GM21786 (cell line): ENCODE results near the gene SEC14L2.

Source experiments
- ATAC-seq: cut with Tn5 transposase; IDR thresholded peaks from one replicate; pipeline ENCODE4 v1.9.1; 2021; ENCODE audit not compliant: unreplicated experiment

The SEC14L2 gene

GRCh38 chr22:30424534-30425326 is 27.9 kb downstream of the SEC14L2 start:
- ATAC-seq, result no peak

GRCh38 chr22:30425327-30425615 is 28.5 kb downstream of the SEC14L2 start:
- ATAC-seq, result no peak

DNA sequence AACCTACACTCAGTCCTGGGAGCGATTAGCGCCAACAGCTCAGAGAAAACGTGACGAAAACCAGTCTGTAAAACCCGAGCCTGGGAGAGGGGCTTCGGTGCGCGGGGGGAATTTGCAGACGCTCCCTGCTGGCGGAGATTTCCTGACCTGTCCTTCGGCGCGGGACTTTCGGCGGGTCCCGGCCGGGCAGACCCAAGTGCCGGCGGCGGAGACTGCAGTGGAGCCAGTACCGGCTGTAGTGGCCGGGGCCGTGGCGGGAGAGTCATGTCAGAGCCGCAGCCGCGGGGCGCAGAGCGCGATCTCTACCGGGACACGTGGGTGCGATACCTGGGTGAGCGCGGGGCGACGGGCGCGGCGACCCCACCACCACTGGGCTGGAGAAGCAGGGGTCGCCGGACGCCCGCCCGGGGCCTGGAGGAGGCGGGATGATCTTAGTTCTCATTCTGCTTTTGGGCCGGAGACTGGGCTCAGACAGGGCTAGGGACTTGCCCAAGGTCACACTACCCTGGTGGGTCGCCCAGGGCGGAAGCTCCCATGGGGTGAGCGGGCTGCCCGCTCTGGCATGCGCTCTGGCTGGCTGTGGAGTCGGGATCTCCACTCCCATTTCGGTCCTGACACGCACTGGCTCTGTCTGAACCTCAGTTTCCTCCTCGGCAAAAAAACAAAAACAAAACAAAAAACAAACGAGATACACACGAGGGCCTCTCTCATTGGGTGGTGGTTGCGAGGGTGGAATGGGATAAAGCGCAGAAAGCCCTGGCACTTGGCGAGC is 29.0 kb downstream of the SEC14L2 start, which contains the start of gene MTFP1:
Gene MTFP1, plus strand, starts transcription at position 153 of the 772 bp plus-strand sequence. Its CDS starts 112 bp downstream, at position 265.
- no peak for ATAC-seq

GRCh38 chr22:30426388-30427353 is 29.9 kb downstream of the SEC14L2 start:
- ATAC-seq, result no peak

- ATAC-seq, result no peak
Measured at GRCh38 chr22:30427871-30428270, 31.1 kb downstream of the SEC14L2 start.

GRCh38 chr22:30429887-30430286 is 33.1 kb downstream of the SEC14L2 start:
- ATAC-seq, result no peak

DNA sequence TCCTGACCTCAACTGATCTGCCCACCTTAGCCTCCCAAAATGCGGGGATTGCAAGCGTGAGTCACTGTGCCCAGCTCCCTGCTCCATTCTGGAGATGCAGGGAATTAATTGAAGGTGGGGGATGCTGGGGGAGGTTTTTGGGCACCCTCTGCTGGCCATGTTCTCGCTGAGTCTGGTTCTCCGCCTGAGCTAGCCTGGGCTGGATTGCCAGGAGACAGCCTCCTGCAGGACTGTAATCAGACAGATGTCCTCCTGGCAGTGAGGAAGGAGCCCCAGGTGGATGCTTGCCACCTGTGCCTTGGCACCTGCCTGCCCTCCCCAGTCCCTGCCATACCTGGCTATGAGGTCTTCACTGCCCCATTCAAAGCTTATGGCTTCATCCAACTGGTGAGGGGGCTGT is 34.1 kb downstream of the SEC14L2 start:
- no peak for ATAC-seq

GRCh38 chr22:30432096-30432495 is 35.3 kb downstream of the SEC14L2 start:
- ATAC-seq, result no peak

DNA sequence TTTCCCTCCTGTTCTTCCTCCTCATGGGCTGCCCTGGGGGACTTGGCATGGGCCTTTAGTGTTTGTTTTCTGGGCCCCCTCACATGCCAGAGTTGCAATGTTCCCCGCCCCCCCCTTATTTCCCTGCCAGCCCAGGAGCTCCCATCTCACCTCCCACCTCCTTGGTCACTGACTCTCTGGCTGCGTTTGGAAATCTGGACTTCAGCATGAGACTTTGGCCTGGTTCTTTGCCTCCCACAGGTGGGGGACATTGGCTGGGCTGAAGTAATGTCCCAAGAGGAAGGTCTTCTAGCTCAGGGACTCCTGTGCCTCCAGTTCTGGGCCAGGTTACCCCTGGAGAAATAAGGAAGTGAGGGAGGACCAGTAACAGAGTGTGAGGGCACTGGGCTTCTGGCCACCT is 35.7 kb downstream of the SEC14L2 start:
- ATAC-seq, result no peak

DNA sequence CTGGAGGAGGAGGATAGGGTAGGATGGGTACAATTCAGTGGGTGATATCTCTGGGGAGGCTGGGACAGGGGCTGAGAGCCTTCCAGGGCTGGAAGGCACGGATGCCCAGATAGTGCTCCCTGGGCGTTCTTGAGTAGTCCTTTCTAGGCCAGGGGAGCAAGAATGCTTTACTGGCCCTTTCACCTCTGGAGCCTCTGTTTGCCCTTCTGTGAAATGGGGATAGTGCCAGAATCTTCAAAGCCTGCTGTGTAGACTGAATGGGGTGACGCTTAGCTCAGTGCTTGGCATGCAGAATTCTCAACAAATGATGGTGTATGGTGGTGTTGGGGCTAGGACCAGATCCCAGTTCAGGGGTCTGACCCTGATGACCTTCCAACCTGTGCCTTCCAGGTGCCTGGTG is 36.4 kb downstream of the SEC14L2 start:
- no peak for ATAC-seq

- ATAC-seq, result no peak
Measured at GRCh38 chr22:30433773-30434172, 37.0 kb downstream of the SEC14L2 start.

GRCh38 chr22:30434843-30435242 is 38.0 kb downstream of the SEC14L2 start:
- ATAC-seq, result no peak

DNA sequence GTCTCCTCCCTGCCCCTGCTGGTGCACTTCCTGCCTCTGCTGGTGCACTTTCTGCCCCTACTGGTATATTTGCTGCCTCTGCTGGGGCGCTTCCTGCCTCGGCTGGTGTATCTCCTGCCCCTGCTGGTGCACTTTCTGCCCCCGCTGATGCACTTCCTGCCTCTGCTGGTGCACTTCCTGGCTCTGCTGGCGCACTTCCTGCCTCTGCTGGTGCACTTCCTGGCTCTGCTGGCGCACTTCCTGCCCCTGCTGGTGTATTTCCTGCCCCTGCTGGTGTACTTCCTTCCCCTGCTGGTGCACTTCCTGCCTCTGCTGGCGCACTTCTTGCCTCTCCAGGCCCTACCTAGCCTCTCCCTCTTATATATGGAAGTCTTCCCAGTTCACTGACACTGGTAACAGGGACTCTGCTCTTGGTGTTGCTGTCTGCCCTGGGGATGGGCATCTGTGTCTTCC is 38.9 kb downstream of the SEC14L2 start:
- no peak for ATAC-seq

DNA sequence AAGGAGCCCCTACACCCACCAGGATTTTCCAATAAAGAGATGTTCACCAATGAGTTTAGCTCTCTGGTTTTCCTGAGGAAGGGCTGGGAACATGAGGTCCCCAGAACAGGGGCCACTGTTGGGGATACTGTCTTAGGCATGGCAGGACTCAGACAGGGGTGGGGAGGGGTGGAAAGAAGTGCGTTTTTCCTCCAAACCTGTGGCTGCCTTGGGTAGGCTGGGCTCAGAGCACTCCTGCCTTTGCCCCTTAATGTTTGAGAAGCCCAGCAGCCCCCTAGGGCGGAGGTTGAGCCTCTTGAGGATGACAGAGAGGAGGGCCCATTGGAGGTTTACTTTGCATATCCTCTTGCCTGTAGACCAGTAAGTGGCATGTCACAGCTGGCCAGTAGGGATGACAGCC is 39.4 kb downstream of the SEC14L2 start:
- ATAC-seq, result no peak

DNA sequence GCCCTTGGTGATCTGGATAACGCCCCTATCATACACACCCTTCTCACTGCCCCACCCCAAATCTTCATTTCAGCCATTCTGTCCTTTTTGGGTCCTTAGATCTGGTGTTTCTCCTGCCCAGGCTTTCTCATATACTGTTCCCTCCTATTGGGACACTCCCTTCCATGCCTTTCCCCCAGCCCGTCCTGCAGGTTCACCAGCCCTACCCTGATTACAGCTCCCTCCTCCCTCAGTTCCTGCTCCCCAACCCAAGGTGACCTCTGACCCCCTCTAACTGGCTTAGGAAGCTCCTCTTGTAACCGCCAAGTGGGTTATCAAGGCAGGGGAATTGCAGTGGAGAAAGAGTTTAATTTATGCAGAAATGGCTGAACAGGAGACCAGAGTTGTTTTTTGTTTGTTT is 41.7 kb downstream of the SEC14L2 start:
- ATAC-seq, result no peak

GRCh38 chr22:30439226-30439625 is 42.4 kb downstream of the SEC14L2 start:
- ATAC-seq, result no peak

DNA sequence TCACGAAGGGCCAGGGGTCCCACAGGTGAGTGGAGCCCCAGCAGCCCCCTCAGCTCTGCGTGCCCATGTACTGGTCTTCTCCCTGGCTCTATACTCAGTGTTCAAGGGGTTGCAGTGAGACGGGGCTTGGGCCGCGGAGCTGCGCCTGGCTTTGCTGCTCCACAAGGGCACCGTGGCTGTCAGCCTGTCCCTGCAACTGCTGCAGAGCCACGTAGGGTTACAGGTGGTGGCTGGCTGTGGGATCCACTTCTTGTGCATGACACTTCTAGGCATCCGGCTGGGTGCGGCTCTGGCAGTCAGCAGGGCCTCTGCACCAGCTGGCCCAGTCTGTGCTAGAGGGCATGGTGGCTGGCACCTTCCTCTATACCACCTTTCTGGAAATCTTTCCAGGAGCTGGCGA is 43.0 kb downstream of the SEC14L2 start:
- ATAC-seq, result no peak

DNA sequence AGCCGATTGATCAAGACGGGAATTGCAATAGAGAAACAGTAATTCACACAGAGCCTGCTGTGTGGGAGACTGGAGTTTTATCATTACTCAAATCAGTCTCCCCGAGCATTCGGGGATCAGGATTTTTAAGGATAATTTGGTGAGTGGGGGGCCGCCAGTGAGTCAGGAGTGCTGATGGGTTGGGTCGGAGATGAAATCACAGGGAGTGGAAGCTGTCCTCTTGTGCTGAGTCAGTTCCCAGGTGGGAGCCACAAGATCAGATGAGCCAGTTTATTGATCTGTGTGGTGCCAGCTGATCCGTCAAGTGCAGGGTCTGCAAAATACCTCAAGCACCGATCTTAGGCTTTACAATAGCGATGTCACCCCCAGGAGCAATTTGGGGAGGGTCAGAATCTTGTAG is 44.3 kb downstream of the SEC14L2 start:
- ATAC-seq, result no peak

DNA sequence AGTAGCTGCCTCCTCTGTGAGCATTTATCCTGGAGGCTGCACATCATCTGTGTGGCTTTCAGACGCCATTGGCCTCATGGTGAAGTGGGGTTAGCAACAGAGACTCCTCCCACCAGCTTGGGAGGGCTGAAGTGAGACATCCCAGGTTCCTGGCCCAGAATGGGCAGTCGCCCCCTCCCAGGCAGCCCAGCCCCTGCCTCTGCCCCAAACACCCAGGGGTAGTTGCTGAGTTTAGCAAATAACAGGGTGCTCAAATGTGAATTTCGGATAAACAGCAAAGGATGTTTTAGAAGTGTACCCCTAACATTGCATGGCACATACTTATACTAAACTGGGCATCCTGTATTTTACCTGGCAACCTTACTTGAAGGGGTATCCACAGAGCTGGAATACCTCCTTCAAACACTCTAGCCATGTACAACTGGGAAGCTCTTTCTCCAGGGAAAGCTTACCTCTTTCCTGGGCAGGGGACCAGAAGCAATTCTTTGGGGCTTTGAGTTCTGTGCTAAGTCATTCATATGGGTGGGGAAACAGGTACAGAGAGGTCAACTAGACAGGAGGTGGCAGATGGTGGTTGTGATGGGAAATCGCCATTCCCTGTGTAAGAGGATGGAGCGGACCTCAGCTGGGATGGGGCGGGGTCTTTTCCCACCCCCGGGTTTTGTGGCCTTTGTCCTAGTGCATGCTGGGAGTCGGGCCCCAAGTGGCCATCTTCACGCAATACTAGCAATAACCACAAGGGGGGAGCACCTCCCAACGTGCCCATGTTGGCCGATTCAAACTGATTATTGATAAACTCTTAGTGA is 48.0 kb downstream of the SEC14L2 start:
- no peak for ATAC-seq

DNA sequence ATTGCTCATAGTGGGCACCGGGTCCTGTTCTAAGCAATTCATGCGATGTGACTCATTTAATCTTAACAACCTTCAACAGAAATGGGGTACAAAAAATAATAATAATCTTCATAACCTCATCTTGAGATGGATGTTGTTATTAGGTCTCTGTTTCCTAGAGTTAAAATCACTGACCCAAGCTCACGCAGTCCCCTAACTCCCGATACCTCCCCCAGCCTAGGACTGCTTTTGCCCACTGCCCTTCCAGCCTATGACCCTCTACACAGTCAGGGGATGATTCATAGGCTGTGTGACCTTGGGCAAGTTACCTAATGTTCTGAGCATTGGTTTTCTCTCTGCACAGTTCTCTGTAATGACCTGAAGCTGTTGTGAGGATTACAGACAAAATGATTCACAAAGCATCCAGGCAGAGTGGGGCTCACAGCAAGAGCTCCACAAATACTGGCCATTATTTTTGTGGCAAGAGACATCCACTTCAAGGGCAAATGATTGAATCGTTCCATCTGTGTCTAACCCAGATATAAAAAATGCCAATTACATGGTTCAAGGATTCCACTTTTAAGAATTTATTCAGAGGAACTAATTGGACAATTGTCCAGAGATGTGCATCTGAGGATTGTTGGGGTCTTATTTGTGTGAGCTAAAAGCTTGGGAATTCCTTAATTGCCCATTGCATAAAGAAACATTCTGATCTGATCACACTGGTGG is 48.8 kb downstream of the SEC14L2 start:
- no peak for ATAC-seq
